GM18858 (cell line): Measurements from ENCODE around the gene ISCA2.

Experiments used
- ATAC-seq: cut with Tn5 transposase; IDR thresholded peaks from one replicate; pipeline ENCODE4 v1.9.1; 2021; ENCODE audit not compliant: unreplicated experiment

Gene ISCA2

DNA sequence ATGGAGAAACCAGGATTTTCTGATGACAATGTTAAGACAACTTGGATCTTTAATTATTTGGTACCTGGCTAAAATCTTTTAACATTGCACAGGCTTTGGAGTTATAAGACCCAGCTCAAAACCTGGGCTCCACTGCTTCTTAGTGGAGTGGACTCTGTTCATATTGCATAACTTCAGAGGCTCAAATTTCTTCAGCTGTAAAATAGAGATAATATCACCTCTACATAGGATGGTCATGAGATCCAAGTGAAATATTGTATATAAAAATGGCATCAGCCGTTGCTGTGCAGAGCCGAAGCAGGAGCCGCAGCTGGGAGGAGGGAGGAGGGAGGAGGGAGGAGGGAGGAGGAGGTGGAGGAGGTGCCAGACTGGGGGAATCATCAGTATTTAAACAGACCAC is 11.0 kb upstream of the ISCA2 start:
- ATAC-seq, result no peak

GRCh38 chr14:74483321-74483720 is 10.2 kb upstream of the ISCA2 start:
- no peak for ATAC-seq

GRCh38 chr14:74486164-74486563 is 7.4 kb upstream of the ISCA2 start:
- ATAC-seq, result no peak

- ATAC-seq, result no peak
Observed at GRCh38 chr14:74488786-74489397, 4.7 kb upstream of the ISCA2 start.

GRCh38 chr14:74490486-74490885 is 3.1 kb upstream of the ISCA2 start:
- ATAC-seq, result no peak

GRCh38 chr14:74491956-74492775 is 1.4 kb upstream of the ISCA2 start:
- no peak for ATAC-seq

DNA sequence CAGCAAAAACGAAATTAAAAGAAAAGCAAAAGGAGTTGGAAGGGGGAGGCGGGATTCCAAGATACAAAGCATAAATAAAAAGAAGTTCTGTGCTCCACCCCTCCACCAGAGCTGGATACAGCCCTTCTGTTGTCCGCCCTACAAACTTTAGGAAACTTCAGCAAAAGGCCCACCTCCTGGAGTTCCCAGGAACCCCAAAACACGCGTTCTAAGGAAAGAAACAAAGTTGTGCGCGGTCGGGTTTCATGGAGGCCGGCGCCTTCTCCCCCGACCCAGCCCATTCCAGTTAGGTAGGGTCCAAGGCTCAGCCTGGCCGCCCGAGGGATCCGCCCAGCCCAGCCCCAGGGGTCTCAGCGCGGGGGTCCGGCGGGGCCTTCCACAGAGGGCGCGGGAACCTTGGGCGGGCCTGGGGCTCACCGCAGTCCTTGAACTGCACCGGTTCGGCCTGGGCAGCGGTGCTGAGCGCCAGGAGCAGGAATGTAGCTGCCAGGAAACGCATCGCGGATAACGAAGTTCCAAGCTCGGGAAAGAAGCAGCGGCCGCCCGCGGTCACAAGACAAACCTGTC is 706 bp upstream of the ISCA2 start, which contains the start of gene NPC2:
NPC2 (minus strand) TSS at position 530 of the 567 bp plus-strand sequence; CDS start at position 499, 31 bp downstream.
- ATAC-seq, result no peak

DNA sequence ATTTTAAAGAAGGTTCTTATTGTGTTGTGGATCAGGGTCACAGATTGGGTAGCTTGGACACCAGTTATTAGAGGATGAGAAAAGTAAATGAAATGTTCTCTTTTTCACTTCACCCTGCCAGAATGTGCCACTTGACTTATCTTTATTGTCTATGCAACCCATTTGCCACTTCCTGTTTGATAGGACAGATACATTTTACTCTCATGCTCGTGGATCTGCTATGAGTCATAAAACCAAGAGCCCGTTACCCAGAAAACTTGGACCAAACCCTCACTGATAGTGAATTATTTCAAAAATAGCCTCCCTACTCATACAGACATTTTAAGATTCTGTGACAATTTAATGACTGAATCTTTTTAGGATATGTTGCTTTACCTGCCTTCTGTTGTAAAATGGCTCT is 1.8 kb downstream of the ISCA2 start:
- no peak for ATAC-seq

DNA sequence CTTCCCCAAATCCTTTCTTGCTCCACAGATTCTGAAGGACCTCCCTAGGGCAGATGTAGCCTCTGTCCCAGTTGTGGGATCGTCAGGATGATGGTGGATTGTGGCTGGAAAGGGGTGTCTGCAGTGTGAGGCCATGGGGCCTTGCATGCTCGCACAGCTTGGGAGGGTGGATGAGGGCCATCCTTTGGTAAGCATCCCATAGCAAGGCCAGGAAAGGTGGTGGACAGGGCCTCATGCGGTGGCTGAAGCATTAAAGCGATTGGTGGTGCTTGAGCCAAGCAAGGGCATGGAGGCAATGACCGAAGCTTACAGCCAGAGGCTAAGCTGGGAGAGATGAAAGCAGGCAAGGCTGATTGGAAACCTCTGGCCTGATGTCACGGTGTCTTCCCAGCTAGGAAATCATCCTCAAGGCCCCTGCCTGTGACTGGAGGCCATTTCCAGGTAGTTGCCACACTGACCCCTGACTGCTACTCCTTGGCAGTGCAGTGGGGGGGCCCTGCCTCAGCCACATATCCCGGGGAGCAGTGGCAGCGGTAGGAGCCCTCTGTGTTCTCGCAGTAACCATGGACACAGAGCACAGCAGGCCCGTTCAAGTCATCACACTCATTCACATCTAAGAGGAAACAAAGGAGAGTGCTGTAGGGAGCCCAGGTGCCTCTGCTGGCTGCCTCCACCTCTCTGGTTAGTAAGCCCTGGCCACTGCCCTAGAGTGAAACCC is 7.0 kb downstream of the ISCA2 start:
- no peak for ATAC-seq

GRCh38 chr14:74501135-74501614 is 7.6 kb downstream of the ISCA2 start:
- ATAC-seq, result no peak

DNA sequence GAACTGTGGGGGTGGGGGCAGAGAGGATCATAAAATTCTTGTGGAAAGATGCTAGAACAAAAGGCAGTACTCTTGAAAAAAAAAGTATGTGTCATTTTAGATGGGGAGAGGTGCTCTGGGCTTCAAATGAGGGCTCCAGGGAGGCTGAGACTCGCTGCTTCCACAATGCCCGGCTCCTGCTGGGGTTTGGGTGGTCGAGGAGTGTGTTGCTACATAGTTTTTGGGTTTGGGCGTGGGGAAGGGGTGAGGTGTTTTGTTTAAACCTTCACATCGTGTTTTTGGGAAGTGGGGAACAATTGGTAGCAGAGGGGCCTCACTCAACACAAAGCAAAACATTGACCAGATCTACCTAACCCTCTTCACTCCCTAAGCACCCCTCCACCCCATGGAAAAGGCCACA is 8.1 kb downstream of the ISCA2 start:
- ATAC-seq, result no peak

GRCh38 chr14:74502236-74503019 is 8.9 kb downstream of the ISCA2 start:
- no peak for ATAC-seq

- ATAC-seq, result no peak
Observed at GRCh38 chr14:74503291-74503937, 9.8 kb downstream of the ISCA2 start.

GRCh38 chr14:74503938-74504335 is 10.4 kb downstream of the ISCA2 start:
- no peak for ATAC-seq

DNA sequence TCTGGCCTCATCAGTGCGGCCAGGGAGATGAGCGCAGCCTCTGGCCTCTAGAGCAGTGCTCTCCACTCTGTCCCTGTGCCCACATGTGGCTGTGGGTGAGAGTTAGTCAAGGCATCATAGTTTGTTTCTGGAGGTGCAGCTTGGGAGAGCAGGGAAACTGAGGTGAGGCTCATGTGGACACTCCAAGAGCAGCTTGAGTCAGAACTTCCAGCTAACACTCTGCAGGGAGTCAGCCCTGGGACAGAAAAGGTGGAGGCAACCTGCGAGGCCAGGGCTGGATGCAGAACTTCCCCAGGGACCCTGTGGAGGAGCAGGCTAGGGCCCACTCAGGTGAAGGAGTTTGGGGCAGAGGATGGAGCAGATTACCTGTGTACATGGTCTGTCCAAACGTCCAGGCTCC is 10.8 kb downstream of the ISCA2 start:
- no peak for ATAC-seq

- ATAC-seq, result no peak
Observed at GRCh38 chr14:74504874-74505720, 11.5 kb downstream of the ISCA2 start.

GRCh38 chr14:74505831-74506230 is 12.3 kb downstream of the ISCA2 start:
- no peak for ATAC-seq

DNA sequence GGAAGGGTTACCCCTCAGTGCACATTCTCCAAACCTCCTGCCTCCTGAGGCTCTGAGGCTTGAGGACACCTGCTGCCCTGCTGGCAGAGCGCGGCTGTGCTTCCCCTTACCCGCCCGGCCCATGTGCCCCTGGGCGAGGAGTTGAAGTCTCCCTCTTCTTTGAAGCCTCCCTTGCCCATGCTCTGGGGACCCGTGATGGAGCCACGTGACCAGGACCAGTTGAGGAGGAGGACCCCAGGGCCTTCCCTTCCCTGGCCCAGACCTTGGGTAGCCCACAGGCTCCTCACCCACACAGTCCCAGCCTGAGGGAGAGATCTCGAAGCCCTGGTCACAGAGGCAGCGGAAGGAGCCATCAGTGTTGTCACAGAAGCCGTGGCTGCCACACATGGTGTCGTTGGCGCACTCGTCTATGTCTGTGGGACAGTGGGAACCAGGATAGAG is 12.9 kb downstream of the ISCA2 start:
- ATAC-seq, result no peak

GRCh38 chr14:74507085-74507484 is 13.5 kb downstream of the ISCA2 start:
- no peak for ATAC-seq
